KMS-11 (cell line): ENCODE results near the gene CXCR4.
"Not testable (repeated sequence)": the region's sequence is repeated elsewhere in the genome, so short reads cannot be mapped to it uniquely, and the experiment has no call there.

Experiments
- H2AFZ ChIP-seq: fragments of 200-600 bp; sonication (generic); 2 replicates; pipeline ENCODE4 v1.6.1; 2016; ENCODE audit warnings: antibody characterized with exemption, mixed run types, low read depth
- H3K27ac ChIP-seq: fragments of 200-600 bp; sonication (generic); 2 replicates; pipeline ENCODE4 v1.6.1; 2016; ENCODE audit warnings: mild to moderate bottlenecking, mixed run types
- H3K27me3 ChIP-seq: fragments of 200-600 bp; sonication (generic); 2 replicates; pipeline ENCODE4 v1.6.1; 2017; ENCODE audit warnings: mild to moderate bottlenecking, low read depth, mixed run types, moderate library complexity; ENCODE audit not compliant: insufficient read depth
- H3K36me3 ChIP-seq: fragments of 200-600 bp; sonication (generic); 2 replicates; pipeline ENCODE4 v1.6.1; 2017; ENCODE audit warnings: mild to moderate bottlenecking, mixed run types; ENCODE audit not compliant: insufficient read depth
- H3K4me1 ChIP-seq: fragments of 200-600 bp; sonication (generic); 2 replicates; pipeline ENCODE4 v1.6.1; 2016; ENCODE audit warnings: mild to moderate bottlenecking, low read depth, mixed run types; ENCODE audit not compliant: poor library complexity, severe bottlenecking
- H3K4me2 ChIP-seq: fragments of 200-600 bp; sonication (generic); 2 replicates; pipeline ENCODE4 v1.7.0; 2016; ENCODE audit warnings: mild to moderate bottlenecking, mixed run types
- H3K4me3 ChIP-seq: fragments of 200-600 bp; sonication (generic); IDR thresholded peaks from 2 replicates; pipeline ENCODE4 v1.6.1; 2017; ENCODE audit warnings: low read depth, low read length, mixed read lengths; ENCODE audit not compliant: insufficient read depth
- H3K79me2 ChIP-seq: fragments of 200-600 bp; sonication (generic); 2 replicates; pipeline ENCODE4 v1.6.1; 2016; ENCODE audit warnings: low read depth, mixed run types; ENCODE audit not compliant: insufficient read depth
- H3K9ac ChIP-seq: fragments of 200-600 bp; sonication (generic); 2 replicates; pipeline ENCODE4 v1.6.1; 2016; ENCODE audit warnings: mild to moderate bottlenecking, mixed run types
- H4K20me1 ChIP-seq: fragments of 200-600 bp; sonication (generic); 2 replicates; pipeline ENCODE4 v1.6.1; 2016; ENCODE audit warnings: mild to moderate bottlenecking, mixed run types; ENCODE audit not compliant: insufficient read depth
- CTCF ChIP-seq: fragments of 200-600 bp; sonication (generic); conservative IDR thresholded peaks from 2 replicates; pipeline ENCODE4 v1.6.1; 2017; ENCODE audit warnings: low read depth, mild to moderate bottlenecking, antibody characterized with exemption, low read length, moderate library complexity, mixed read lengths

CXCR4 gene

GRCh38 chr2:136101042-136101441 is 16.9 kb downstream of the CXCR4 start:
- H3K27ac ChIP-seq = no peak overlapping the region
- no peak overlapping the region for H3K9ac ChIP-seq
- no peak for TF ChIP-seq CTCF

GRCh38 chr2:136098441-136098840 is 19.5 kb downstream of the CXCR4 start:
- TF ChIP-seq CTCF = no peak
- no peak overlapping the region for H3K27ac ChIP-seq
- H3K36me3 ChIP-seq = no peaks in the 10 kb centered on the region
- H3K27me3 ChIP-seq = no peaks in the 10 kb centered on the region
- H2AFZ ChIP-seq = no peak overlapping the region
- H3K4me1 ChIP-seq = no peaks in the 10 kb centered on the region
- no peaks in the 10 kb centered on the region for H3K79me2 ChIP-seq
- no peaks in the 10 kb centered on the region for H4K20me1 ChIP-seq
- H3K9ac ChIP-seq = no peak overlapping the region
- H3K4me2 ChIP-seq = no peak overlapping the region
- no peak overlapping the region for H3K4me3 ChIP-seq

More at GRCh38 chr2:136101042-136101441, 16.9 kb downstream of the CXCR4 start:
- Histone ChIP-seq H4K20me1 (no peaks in the 10 kb centered on the region), H3K36me3 (no peaks in the 10 kb centered on the region), H3K4me3 (no peak overlapping the region), H3K4me1 (peaks cover 1% of the 10 kb centered on the region), H3K79me2 (no peaks in the 10 kb centered on the region), H3K4me2 (no peak overlapping the region), H2AFZ (no peak overlapping the region), H3K27me3 (no peaks in the 10 kb centered on the region)

GRCh38 chr2:136093583-136093982 is 24.4 kb downstream of the CXCR4 start:
- Histone ChIP-seq H3K79me2 (no peaks in the 10 kb centered on the region), H3K9ac (no peak overlapping the region), H4K20me1 (no peaks in the 10 kb centered on the region), H3K36me3 (no peaks in the 10 kb centered on the region), H3K4me1 (no peaks in the 10 kb centered on the region), H3K4me2 (no peak overlapping the region), H3K27ac (no peak overlapping the region), H3K27me3 (no peaks in the 10 kb centered on the region), H3K4me3 (no peak overlapping the region), H2AFZ (no peak overlapping the region)
- no peak for TF ChIP-seq CTCF

- no peak for TF ChIP-seq CTCF
- no peaks in the 10 kb centered on the region for H3K27me3 ChIP-seq
- H3K79me2 ChIP-seq = no peaks in the 10 kb centered on the region
- H3K4me1 ChIP-seq = no peaks in the 10 kb centered on the region
- H3K9ac ChIP-seq = no peak overlapping the region
- H3K4me3 ChIP-seq = no peak overlapping the region
- H3K4me2 ChIP-seq = no peak overlapping the region
- no peaks in the 10 kb centered on the region for H4K20me1 ChIP-seq
- H3K27ac ChIP-seq = no peak overlapping the region
- H2AFZ ChIP-seq = no peak overlapping the region
- H3K36me3 ChIP-seq = no peaks in the 10 kb centered on the region
These were observed 26.1 kb downstream of the CXCR4 start for GRCh38 chr2:136091899-136092298.

- H4K20me1 ChIP-seq, H3K4me1 ChIP-seq, H3K4me3 ChIP-seq, H3K36me3 ChIP-seq, H3K27ac ChIP-seq, H3K9ac ChIP-seq, H3K79me2 ChIP-seq, H2AFZ ChIP-seq, H3K4me2 ChIP-seq, H3K27me3 ChIP-seq: not testable (repeated sequence)
These were observed 30.0 kb downstream of the CXCR4 start for GRCh38 chr2:136087901-136088460.
